SH-SY5Y (cell line): Measurements from ENCODE around the gene MYL1.

ENCODE experiments used
- GATA2 ChIP-seq: IDR thresholded peaks from 2 replicates; pipeline ENCODE4 v1.6.1; 2011; ENCODE audit warnings: mild to moderate bottlenecking, low read depth, low read length
- GATA3 ChIP-seq: IDR thresholded peaks from 2 replicates; pipeline ENCODE4 v1.6.1; 2011; ENCODE audit warnings: low read depth, mild to moderate bottlenecking, low read length, moderate library complexity

DNA sequence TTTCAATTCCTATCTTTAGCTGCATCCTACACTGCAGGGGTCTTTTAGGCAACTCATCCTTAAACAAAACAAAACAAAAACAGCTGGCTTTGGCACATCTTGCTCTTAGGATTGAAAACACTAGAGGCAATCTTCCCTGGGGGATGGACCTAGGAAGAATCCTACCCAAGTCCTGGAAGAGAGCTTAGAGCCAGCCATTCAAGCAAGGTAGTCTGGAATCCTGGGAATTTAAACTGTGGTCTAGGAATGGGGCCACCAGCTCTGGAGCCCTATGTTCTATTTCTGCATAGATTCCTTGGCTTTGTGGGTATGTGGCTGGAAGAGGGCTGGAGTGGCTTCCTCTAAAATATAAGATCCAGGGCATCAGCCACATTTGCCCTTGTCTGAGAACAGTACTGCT, 27.7 kb downstream of the MYL1 start:
- TF ChIP-seq GATA2 = no peak
- no peak for TF ChIP-seq GATA3
